Loucy (cell line): ENCODE data around the gene MYH6.

Source experiments
- H2AFZ ChIP-seq: fragments of 200-600 bp; sonication (generic); 2 replicates; pipeline ENCODE4 v1.6.0; 2016; ENCODE audit warnings: antibody characterized with exemption, mild to moderate bottlenecking, low read length, moderate library complexity
- H3F3A ChIP-seq: fragments of 200-600 bp; 2 replicates; pipeline ENCODE4 v1.6.0; 2016; ENCODE audit warnings: antibody characterized with exemption, low read depth, mild to moderate bottlenecking
- H3K27me3 ChIP-seq: fragments of 200-600 bp; sonication (generic); 2 replicates; pipeline ENCODE4 v1.6.1; 2014; ENCODE audit warnings: low read length, mild to moderate bottlenecking; ENCODE audit not compliant: insufficient read depth, poor library complexity, severe bottlenecking
- H3K36me3 ChIP-seq: fragments of 200-600 bp; sonication (generic); 2 replicates; pipeline ENCODE4 v1.6.1; 2016; ENCODE audit warnings: low read length; ENCODE audit not compliant: insufficient read depth
- H3K4me1 ChIP-seq: fragments of 200-600 bp; sonication (generic); 2 replicates; pipeline ENCODE4 v1.5.1; 2014; ENCODE audit warnings: low read length, mild to moderate bottlenecking; ENCODE audit not compliant: insufficient read depth, poor library complexity, severe bottlenecking
- H3K4me2 ChIP-seq: fragments of 200-600 bp; sonication (generic); 2 replicates; pipeline ENCODE4 v1.6.0; 2014; ENCODE audit warnings: antibody characterized with exemption, low read length, low read depth, mild to moderate bottlenecking; ENCODE audit not compliant: poor library complexity, severe bottlenecking
- H3K4me3 ChIP-seq: fragments of 200-600 bp; sonication (generic); 2 replicates; pipeline ENCODE4 v1.5.1; 2014; ENCODE audit warnings: low read length, mild to moderate bottlenecking, mixed read lengths; ENCODE audit not compliant: poor library complexity, severe bottlenecking
- H3K79me2 ChIP-seq: fragments of 200-600 bp; sonication (generic); 2 replicates; pipeline ENCODE4 v1.6.1; 2014; ENCODE audit warnings: low read length; ENCODE audit not compliant: insufficient read depth
- H3K9ac ChIP-seq: fragments of 200-600 bp; sonication (generic); 2 replicates; pipeline ENCODE4 v1.6.0; 2014; ENCODE audit warnings: mild to moderate bottlenecking, low read depth, low read length, moderate library complexity; ENCODE audit not compliant: poor library complexity, severe bottlenecking
- H3K9me2 ChIP-seq: fragments of 200-600 bp; sonication (generic); replicated peaks from 2 replicates; pipeline ENCODE4 v1.6.1; 2016; ENCODE audit warnings: low read depth, low read length, mixed read lengths
- H3K9me3 ChIP-seq: fragments of 200-600 bp; sonication (generic); 2 replicates; pipeline ENCODE4 v1.6.1; 2014; ENCODE audit warnings: mild to moderate bottlenecking, antibody characterized with exemption, low read length, low read depth; ENCODE audit not compliant: insufficient read depth
- H4K20me1 ChIP-seq: fragments of 200-600 bp; sonication (generic); 2 replicates; pipeline ENCODE4 v1.6.0; 2014; ENCODE audit warnings: antibody characterized with exemption, low read length, mild to moderate bottlenecking; ENCODE audit not compliant: insufficient read depth, poor library complexity, severe bottlenecking
- CTCF ChIP-seq: fragments of 200-600 bp; sonication (generic); conservative IDR thresholded peaks from 2 replicates; pipeline ENCODE4 v1.5.1; 2014; ENCODE audit warnings: mild to moderate bottlenecking, antibody characterized with exemption, low read length
- EZH2phosphoT487 ChIP-seq: fragments of 200-600 bp; IDR thresholded peaks from 2 replicates; pipeline ENCODE4 v1.6.1; 2018; ENCODE audit warnings: antibody characterized with exemption, mild to moderate bottlenecking, moderate library complexity, borderline replicate concordance

MYH6 gene

GRCh38 chr14:23361763-23362162, 46.3 kb downstream of the MYH6 start:
- no peaks in the 10 kb centered on the region for H3K9me2 ChIP-seq
- H3K9me3 ChIP-seq, result no peaks in the 10 kb centered on the region
- TF ChIP-seq CTCF (no peak), EZH2phosphoT487 (no peak)
- no peaks in the 10 kb centered on the region for H3F3A ChIP-seq
- H3K4me3 ChIP-seq, result no peak overlapping the region
- H3K27me3 ChIP-seq, result no peaks in the 10 kb centered on the region
- H3K4me1 ChIP-seq, result no peaks in the 10 kb centered on the region
- H3K79me2 ChIP-seq, result no peaks in the 10 kb centered on the region
- H3K36me3 ChIP-seq, result no peaks in the 10 kb centered on the region
- H4K20me1 ChIP-seq, result no peaks in the 10 kb centered on the region
- H3K9ac ChIP-seq, result no peak overlapping the region
- H2AFZ ChIP-seq, result no peak overlapping the region
- no peak overlapping the region for H3K4me2 ChIP-seq

- Histone ChIP-seq H4K20me1 (no peaks in the 10 kb centered on the region), H3K36me3 (no peaks in the 10 kb centered on the region), H3K4me3 (no peak overlapping the region), H3K9me2 (no peaks in the 10 kb centered on the region), H2AFZ (no peak overlapping the region), H3K4me2 (no peak overlapping the region), H3K9me3 (no peaks in the 10 kb centered on the region), H3K27me3 (no peaks in the 10 kb centered on the region), H3F3A (no peaks in the 10 kb centered on the region), H3K9ac (no peak overlapping the region), H3K4me1 (no peaks in the 10 kb centered on the region), H3K79me2 (no peaks in the 10 kb centered on the region)
- no peak for TF ChIP-seq EZH2phosphoT487
- TF ChIP-seq CTCF, result no peak
Observed at GRCh38 chr14:23361320-23361719, 46.8 kb downstream of the MYH6 start.

- Histone ChIP-seq H3K4me2 (no peak overlapping the region), H2AFZ (no peak overlapping the region), H3K79me2 (no peaks in the 10 kb centered on the region), H3K4me1 (no peaks in the 10 kb centered on the region), H3F3A (no peaks in the 10 kb centered on the region), H3K9ac (no peak overlapping the region), H3K27me3 (no peaks in the 10 kb centered on the region), H3K4me3 (no peak overlapping the region), H3K9me3 (no peaks in the 10 kb centered on the region), H3K9me2 (no peaks in the 10 kb centered on the region), H3K36me3 (no peaks in the 10 kb centered on the region), H4K20me1 (no peaks in the 10 kb centered on the region)
- TF ChIP-seq CTCF (peak; percentile 38), EZH2phosphoT487 (no peak)
Observed at GRCh38 chr14:23360496-23360895, 47.6 kb downstream of the MYH6 start.
